Endothelial cell of umbilical vein (primary cell): ENCODE measurements around the gene RRP15. TPM values are rescaled to one million over a fixed set of nuclear protein-coding genes. Genes with fewer than 3 reads are reported as not detected.

ENCODE experiments used
- BruUV-seq: library from RNA; stranded (reverse); fragments of 400-500 nt; replicated peaks from 2 replicates; lab custom pipeline; 2021; lab: Mats Ljungman, UMichigan
- CTCF ChIA-PET: fragments of 300-600, 350-600 bp; sonication (Branson Sonifier 250); formaldehyde crosslinking; loops from one replicate; lab custom pipeline; 2021; ENCODE audit warnings: antibody characterized with exemption, inconsistent platforms; lab: Charles Lee
- POLR2A ChIA-PET: fragments of 300-600, 350-600 bp; sonication (Branson Sonifier 250); formaldehyde crosslinking; loops from one replicate; lab custom pipeline; 2021; ENCODE audit warnings: antibody characterized with exemption, inconsistent platforms; lab: Charles Lee
- DNase-seq: peaks from one replicate; pipeline ENCODE4 v3.0.0-alpha.2; 2011; ENCODE audit warnings: low read depth, low spot score
- FAIRE-seq: peaks from 2 replicates; lab custom pipeline; 2011; peaks lifted over from hg19 to GRCh38; lab: Jason Lieb, UNC
- H2AFZ ChIP-seq: 2 replicates; pipeline ENCODE4 v1.6.0; 2012; ENCODE audit warnings: low read depth, low read length, control low read depth, inconsistent platforms
- H3K27ac ChIP-seq: 2 replicates; pipeline ENCODE4 v1.5.1; 2011; ENCODE audit warnings: low read depth, mild to moderate bottlenecking, control low read depth, low read length, moderate library complexity; ENCODE audit not compliant: insufficient read depth
- H3K27me3 ChIP-seq, 2 experiments: 2 replicates each; pipeline versions ENCODE4 v1.6.0 to v1.6.1; 2011; ENCODE audit warnings: low read length in 2 of 2, mixed read lengths in 1 of 2; ENCODE audit not compliant: control insufficient read depth in 2 of 2, insufficient read depth in 2 of 2
- H3K36me3 ChIP-seq, 2 experiments: 2 replicates in 1 of 2; 3 replicates in 1 of 2; pipeline ENCODE4 v1.5.1; 2011; ENCODE audit warnings: low read length in 2 of 2, mild to moderate bottlenecking in 1 of 2, moderate library complexity in 1 of 2; ENCODE audit not compliant: control insufficient read depth in 2 of 2, insufficient read depth in 2 of 2; ENCODE audit errors: extremely low read depth in 1 of 2
- H3K4me1 ChIP-seq: 3 replicates; pipeline ENCODE4 v1.5.1; 2011; ENCODE audit warnings: mild to moderate bottlenecking, low read length; ENCODE audit not compliant: control insufficient read depth, insufficient read depth; ENCODE audit errors: extremely low read depth
- H3K4me2 ChIP-seq: 2 replicates; pipeline ENCODE4 v1.6.1; 2011; ENCODE audit warnings: low read length, control low read depth, mixed read lengths; ENCODE audit not compliant: insufficient read depth
- H3K4me3 ChIP-seq, 3 experiments: fragments of 200-600 bp in 1 of 3; sonication (generic), shearing (Covaris generic) in 1 of 3; replicated peaks in 1 of 3; 2 replicates each; pipeline ENCODE4 v1.5.1; 2011 to 2016; ENCODE audit warnings: control low read depth in 3 of 3, low read length in 3 of 3, mild to moderate bottlenecking in 2 of 3, inconsistent platforms in 1 of 3, low read depth in 1 of 3, moderate library complexity in 1 of 3; ENCODE audit not compliant: insufficient read depth in 1 of 3
- H3K79me2 ChIP-seq: 2 replicates; pipeline ENCODE4 v1.6.0; 2012; ENCODE audit warnings: low read length, inconsistent platforms; ENCODE audit not compliant: control insufficient read depth, insufficient read depth
- H3K9ac ChIP-seq: replicated peaks from 2 replicates; pipeline ENCODE3; 2011; ENCODE audit warnings: low read length, control low read depth; ENCODE audit not compliant: insufficient read depth; ENCODE audit errors: extremely low read depth
- H3K9me1 ChIP-seq: replicated peaks from 3 replicates; pipeline ENCODE4 v1.6.0; 2011; ENCODE audit warnings: mild to moderate bottlenecking, low read length; ENCODE audit not compliant: control insufficient read depth, insufficient read depth; ENCODE audit errors: extremely low read depth
- H3K9me3 ChIP-seq: replicated peaks from 2 replicates; pipeline ENCODE4 v1.5.1; 2012; ENCODE audit warnings: low read length, inconsistent platforms; ENCODE audit not compliant: control insufficient read depth, insufficient read depth
- H4K20me1 ChIP-seq: replicated peaks from 2 replicates; pipeline ENCODE3; 2011; ENCODE audit warnings: mild to moderate bottlenecking, low read length; ENCODE audit not compliant: control insufficient read depth, insufficient read depth; ENCODE audit errors: extremely low read depth
- EZH2 ChIP-seq: IDR thresholded peaks from 2 replicates; pipeline ENCODE4 v1.6.1; 2012; ENCODE audit warnings: borderline replicate concordance, low read depth, mild to moderate bottlenecking, moderate library complexity, low read length, inconsistent platforms; ENCODE audit not compliant: severe bottlenecking
- FOS ChIP-seq: IDR thresholded peaks from 2 replicates; pipeline ENCODE4 v1.6.1; 2011; ENCODE audit warnings: mild to moderate bottlenecking, low read length, moderate library complexity, borderline replicate concordance; ENCODE audit not compliant: insufficient read depth
- GATA2 ChIP-seq: IDR thresholded peaks from 2 replicates; pipeline ENCODE4 v1.7.0; 2011; ENCODE audit warnings: low read depth, mild to moderate bottlenecking, moderate library complexity, mixed read lengths, low read length; ENCODE audit not compliant: insufficient read length, insufficient read depth
- JUN ChIP-seq: IDR thresholded peaks from 2 replicates; pipeline ENCODE4 v1.6.1; 2011; ENCODE audit warnings: borderline replicate concordance, low read depth; ENCODE audit not compliant: insufficient read length, insufficient read depth
- MYC ChIP-seq: IDR thresholded peaks from one replicate; pipeline ENCODE4 v1.6.1; 2011; ENCODE audit warnings: mild to moderate bottlenecking, low read depth, low read length
- POLR2A ChIP-seq: IDR thresholded peaks from 2 replicates; pipeline ENCODE4 v1.6.1; 2012; ENCODE audit warnings: low read depth, mild to moderate bottlenecking, control low read depth, low read length
- POLR2AphosphoS5 ChIP-seq: IDR thresholded peaks from 2 replicates; pipeline ENCODE4 v1.6.1; 2012; ENCODE audit warnings: low read depth, mild to moderate bottlenecking, control low read depth, low read length, moderate library complexity; ENCODE audit not compliant: insufficient read depth
- dilution Hi-C: fragments of 300-500 bp; cut with MboI; formaldehyde crosslinking; loops from one replicate; pipeline ENCODE4 v1.15.0; 2019; ENCODE audit warnings: low sequenced_read_pairs; ENCODE audit not compliant: extremely low pct_ligation_motif_present
- intact Hi-C: fragments of 100-400 bp; cut with micrococcal nuclease; formaldehyde crosslinking; loops from one replicate; pipeline ENCODE4 v1.10.0; 2022
- polyA plus RNA-seq, 4 experiments: library from polyadenylated mRNA; depleted of rRNA in 3 of 4; stranded (reverse) in 3 of 4; unstranded in 1 of 4; fragments of >200 nt; gene quantifications; 2 replicates each; pipeline versions ENCODE4 v1.2.1 to v1.2.3, GENCODE V29; 2011 to 2012; ENCODE audit warnings: missing spikeins in 1 of 4
- total RNA-seq: library from RNA; stranded (reverse); gene quantifications from 2 replicates; pipeline ENCODE4 v1.2.3, GENCODE V29; 2021
- TF ChIP-seq, protein P1 (sequence below), 2 donors: IDR thresholded peaks; 1 replicate in 1 of 2; 2 replicates in 1 of 2; pipeline ENCODE4 v1.5.1; 2011; ENCODE audit warnings: low read length in 2 of 2, mild to moderate bottlenecking in 2 of 2, moderate library complexity in 2 of 2, control low read depth in 1 of 2, inconsistent platforms in 1 of 2, low read depth in 1 of 2; ENCODE audit not compliant: insufficient read depth in 1 of 2; ENCODE audit errors: extremely low read depth in 1 of 2
- TF ChIP-seq, protein P2 (sequence below): IDR thresholded peaks from 2 replicates; pipeline ENCODE4 v1.6.1; 2011; ENCODE audit not compliant: insufficient read depth, insufficient read length

Gene RRP15
- total and polyA plus RNA-seq, 2 donors (not counting 3 experiments of a cell fraction or from before 2014, with no cell fraction given) = 1.0 to 17.3 TPM

DNA sequence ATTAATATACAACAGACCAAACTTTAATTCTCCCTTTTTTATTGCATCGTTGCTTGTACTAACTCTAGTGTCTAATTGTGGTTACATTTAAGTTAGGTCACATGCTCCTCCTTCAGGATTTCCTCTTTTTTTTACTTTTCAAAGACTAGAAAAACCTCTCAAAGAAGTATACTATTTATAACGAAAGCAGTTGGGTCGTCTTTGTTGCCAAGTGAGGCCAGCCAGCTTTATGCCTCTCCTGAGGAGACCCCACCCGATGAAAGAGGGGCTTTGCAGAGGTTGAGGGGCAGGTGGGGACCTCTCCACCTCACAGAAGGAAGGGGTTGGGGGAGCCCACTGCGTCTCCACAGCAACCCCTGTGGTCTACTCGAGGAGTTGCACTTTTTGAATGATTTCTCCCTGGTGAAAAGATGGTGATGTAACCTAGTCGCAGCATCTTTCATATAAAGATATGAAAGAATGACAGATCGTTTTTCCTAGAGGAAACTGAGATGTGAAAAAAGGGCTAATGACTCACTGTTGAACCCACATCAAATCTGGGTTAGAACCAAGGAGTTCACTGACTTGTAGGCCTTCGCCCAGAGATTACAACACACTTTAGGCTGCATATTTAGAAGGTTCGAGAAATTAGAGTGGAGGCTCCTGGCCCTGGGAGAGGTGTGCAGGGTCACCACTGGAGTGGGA, 66.4 kb downstream of the RRP15 start:
- peak; percentile 24 for FAIRE-seq
- no TSS peak for BruUV-seq
- peak overlapping the region in 2 of 3 experiments; percentile 25 to 95 for H3K4me3 ChIP-seq
- no peaks in the 10 kb centered on the region for H3K27me3 ChIP-seq
- H3K4me2 ChIP-seq = peak overlapping the region; percentile 98
- peak overlapping the region; percentile 68 for H3K9ac ChIP-seq
- peak; percentile 77 for DNase-seq
- no peaks in the 10 kb centered on the region for H3K9me3 ChIP-seq
- no peaks in the 10 kb centered on the region for H3K79me2 ChIP-seq
- H3K27ac ChIP-seq = peak overlapping the region; percentile 64
- TF ChIP-seq JUN = peak; percentile 4
- TF ChIP-seq, protein P1, sequence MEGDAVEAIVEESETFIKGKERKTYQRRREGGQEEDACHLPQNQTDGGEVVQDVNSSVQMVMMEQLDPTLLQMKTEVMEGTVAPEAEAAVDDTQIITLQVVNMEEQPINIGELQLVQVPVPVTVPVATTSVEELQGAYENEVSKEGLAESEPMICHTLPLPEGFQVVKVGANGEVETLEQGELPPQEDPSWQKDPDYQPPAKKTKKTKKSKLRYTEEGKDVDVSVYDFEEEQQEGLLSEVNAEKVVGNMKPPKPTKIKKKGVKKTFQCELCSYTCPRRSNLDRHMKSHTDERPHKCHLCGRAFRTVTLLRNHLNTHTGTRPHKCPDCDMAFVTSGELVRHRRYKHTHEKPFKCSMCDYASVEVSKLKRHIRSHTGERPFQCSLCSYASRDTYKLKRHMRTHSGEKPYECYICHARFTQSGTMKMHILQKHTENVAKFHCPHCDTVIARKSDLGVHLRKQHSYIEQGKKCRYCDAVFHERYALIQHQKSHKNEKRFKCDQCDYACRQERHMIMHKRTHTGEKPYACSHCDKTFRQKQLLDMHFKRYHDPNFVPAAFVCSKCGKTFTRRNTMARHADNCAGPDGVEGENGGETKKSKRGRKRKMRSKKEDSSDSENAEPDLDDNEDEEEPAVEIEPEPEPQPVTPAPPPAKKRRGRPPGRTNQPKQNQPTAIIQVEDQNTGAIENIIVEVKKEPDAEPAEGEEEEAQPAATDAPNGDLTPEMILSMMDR (IDR thresholded peaks at IDR 0.05; ENCODE audit: extremely low read depth in 1 of 2, insufficient read depth in 1 of 2, low read depth in 1 of 2, low read length in 2 of 2) = peak; percentile 47 to 65
- no peak for TF ChIP-seq GATA2
- peaks cover 39% of the 10 kb centered on the region for H3K4me1 ChIP-seq
- no peaks in the 10 kb centered on the region for H4K20me1 ChIP-seq
- H3K9me1 ChIP-seq = no peaks in the 10 kb centered on the region
- peak overlapping the region; percentile 8 for H2AFZ ChIP-seq
- ChIA-PET CTCF (interaction anchor here (0.7 to 1.9 kb wide), 4 partner anchors 12 to 1310 kb away, joined by 3 to 5 read pairs (median 4); no protein-coding TSS in a partner anchor), POLR2A (no interaction called here)
- intact Hi-C loops = loop anchor here (1.0 kb wide), 1 partner anchor 26 kb away; no protein-coding TSS in a partner anchor
- dilution Hi-C loops = no loop called here
- H3K36me3 ChIP-seq = no peaks in the 10 kb centered on the region

DNA sequence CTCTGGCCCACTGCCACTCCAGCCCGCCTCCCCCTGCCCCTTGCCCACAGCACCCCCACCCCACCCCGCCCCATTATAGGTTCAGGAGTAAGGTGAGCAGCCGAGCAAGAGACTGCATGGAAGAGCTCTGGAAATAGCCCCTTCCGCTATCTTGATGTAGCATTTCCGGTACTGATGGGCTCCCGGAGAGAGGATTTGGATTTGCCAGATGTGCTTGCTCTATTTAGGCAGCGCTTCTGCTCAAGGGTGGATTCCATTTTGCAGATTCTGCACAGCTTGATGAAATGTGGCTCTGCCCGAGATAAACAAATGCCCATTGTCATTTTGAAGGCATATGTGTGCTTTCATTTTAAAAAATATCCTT, 67.0 kb downstream of the RRP15 start:
- BruUV-seq = no TSS peak

More for the DNA sequence above, 67.0 kb downstream of the RRP15 start:
- no peak overlapping the region for H3K4me3 ChIP-seq
- H3K36me3 ChIP-seq = no peaks in the 10 kb centered on the region
- no peak for FAIRE-seq
- H3K4me1 ChIP-seq = peaks cover 36% of the 10 kb centered on the region
- intact Hi-C loops (no loop called here), dilution Hi-C loops (no loop called here)
- no peaks in the 10 kb centered on the region for H4K20me1 ChIP-seq
- ChIA-PET CTCF (interaction anchor here (0.7 to 1.9 kb wide), 2 partner anchors 13 to 225 kb away, joined by 3 to 4 read pairs; no protein-coding TSS in a partner anchor), POLR2A (no interaction called here)
- no peaks in the 10 kb centered on the region for H3K9me3 ChIP-seq
- no peak overlapping the region for H3K27ac ChIP-seq
- TF ChIP-seq, protein P1 (IDR thresholded peaks at IDR 0.05; ENCODE audit: extremely low read depth in 1 of 2, insufficient read depth in 1 of 2, low read depth in 1 of 2, low read length in 2 of 2) = no peak
- TF ChIP-seq EZH2 (no peak), JUN (no peak), POLR2A (no peak), POLR2AphosphoS5 (no peak), FOS (no peak), MYC (no peak), GATA2 (no peak)
- TF ChIP-seq, protein P2, sequence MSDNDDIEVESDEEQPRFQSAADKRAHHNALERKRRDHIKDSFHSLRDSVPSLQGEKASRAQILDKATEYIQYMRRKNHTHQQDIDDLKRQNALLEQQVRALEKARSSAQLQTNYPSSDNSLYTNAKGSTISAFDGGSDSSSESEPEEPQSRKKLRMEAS = no peak
- H3K9me1 ChIP-seq = no peaks in the 10 kb centered on the region
- H3K4me2 ChIP-seq = no peak overlapping the region
- no peak for DNase-seq
- H2AFZ ChIP-seq = no peak overlapping the region
- H3K9ac ChIP-seq = no peak overlapping the region
- H3K27me3 ChIP-seq = no peaks in the 10 kb centered on the region
- H3K79me2 ChIP-seq = no peaks in the 10 kb centered on the region
